K562 (cell line): ENCODE measurements around the gene OR51E2. TPM values are rescaled to one million over a fixed set of nuclear protein-coding genes. Genes with fewer than 3 reads are reported as not detected.

ENCODE experiments used
- ATAC-seq: fragments of 200-7000 bp; cut with Tn5 transposase; 3 replicates; pipeline ENCODE4 v1.9.1; 2020; ENCODE audit warnings: moderate library complexity
- BruUV-seq: library from RNA; stranded (reverse); fragments of 400-500 nt; replicated peaks from 2 replicates; lab custom pipeline; 2021; lab: Mats Ljungman, UMichigan
- CTCF ChIA-PET: fragments of 300-600 bp; formaldehyde crosslinking; extraction: SDS; loops from one replicate; lab custom pipeline; 2021; ENCODE audit warnings: low intra/inter-chr PET ratio; lab: Yijun Ruan, JAX
- POLR2A ChIA-PET: fragments of 300-600, 350-650 bp; sonication (Branson Sonifier 250); formaldehyde crosslinking; extraction: SDS; loops from one replicate; lab custom pipeline; 2021; ENCODE audit warnings: antibody characterized with exemption, inconsistent platforms; lab: Yijun Ruan, JAX
- DNase-seq, 4 experiments: peaks; one replicate each; pipeline versions ENCODE4 v3.0.0 to v3.0.0-alpha.2; 2011 to 2018; ENCODE audit warnings: low spot score in 3 of 4, mixed read lengths in 3 of 4; ENCODE audit errors: extremely low read depth in 1 of 4
- FAIRE-seq: peaks from 2 replicates; lab custom pipeline; 2011; peaks lifted over from hg19 to GRCh38; lab: Jason Lieb, UNC
- H2AFZ ChIP-seq: 2 replicates; pipeline ENCODE4 v1.6.0; 2011; ENCODE audit warnings: low read depth, low read length, control low read depth, inconsistent platforms
- H3K27ac ChIP-seq: fragments of 200-600 bp; 3 replicates; pipeline ENCODE4 v1.8.0; 2011; ENCODE audit warnings: low read depth, mild to moderate bottlenecking, control low read depth, inconsistent platforms, low read length, moderate library complexity, mixed read lengths; ENCODE audit errors: extremely low read depth
- H3K27me3 ChIP-seq, 2 experiments: fragments of 300-600 bp in 1 of 2; 2 replicates in 1 of 2; 3 replicates in 1 of 2; pipeline versions ENCODE4 v1.6.0 to v1.8.0; 2011; ENCODE audit warnings: inconsistent platforms in 2 of 2, low read length in 2 of 2, mild to moderate bottlenecking in 1 of 2, mixed read lengths in 1 of 2, moderate library complexity in 1 of 2; ENCODE audit not compliant: control insufficient read depth in 2 of 2, insufficient read depth in 2 of 2
- H3K36me3 ChIP-seq: fragments of 300-600 bp; 3 replicates; pipeline ENCODE4 v1.8.0; 2011; ENCODE audit warnings: mild to moderate bottlenecking, low read length, inconsistent platforms; ENCODE audit not compliant: control insufficient read depth, insufficient read depth
- H3K4me1 ChIP-seq, 2 experiments: fragments of 200-600 bp in 1 of 2; replicated peaks in 1 of 2; 2 replicates in 1 of 2; 3 replicates in 1 of 2; pipeline versions ENCODE4 v1.5.1 to v1.8.0; 2011; ENCODE audit warnings: inconsistent platforms in 2 of 2, low read length in 2 of 2, mild to moderate bottlenecking in 1 of 2, mixed read lengths in 1 of 2, moderate library complexity in 1 of 2; ENCODE audit not compliant: control insufficient read depth in 2 of 2, insufficient read depth in 2 of 2
- H3K4me2 ChIP-seq: 2 replicates; pipeline ENCODE4 v1.6.1; 2011; ENCODE audit warnings: low read length, control low read depth, inconsistent platforms, mixed read lengths; ENCODE audit not compliant: insufficient read depth
- H3K4me3 ChIP-seq: fragments of 200-600 bp; sonication (generic), shearing (Covaris generic); 2 replicates; pipeline ENCODE4 v1.5.1; 2016; ENCODE audit warnings: control low read depth, inconsistent platforms
- H3K79me2 ChIP-seq: fragments of 200-600 bp; 3 replicates; pipeline ENCODE4 v1.8.0; 2011; ENCODE audit warnings: low read length, inconsistent platforms; ENCODE audit not compliant: control insufficient read depth, insufficient read depth
- H3K9ac ChIP-seq, 2 experiments: 2 replicates each; pipeline versions ENCODE4 v1.6.0 to v1.6.1; 2011; ENCODE audit warnings: low read depth in 2 of 2, low read length in 2 of 2, control low read depth in 1 of 2, inconsistent platforms in 1 of 2, mild to moderate bottlenecking in 1 of 2, mixed read lengths in 1 of 2; ENCODE audit not compliant: insufficient read depth in 1 of 2
- H3K9me1 ChIP-seq: one replicate; pipeline ENCODE4 v1.6.0; 2011; ENCODE audit warnings: inconsistent platforms, mild to moderate bottlenecking, low read length, moderate library complexity; ENCODE audit not compliant: control insufficient read depth, insufficient read depth
- H3K9me3 ChIP-seq: replicated peaks from 2 replicates; pipeline ENCODE4 v1.5.1; 2011; ENCODE audit warnings: low read depth, low read length, inconsistent platforms; ENCODE audit not compliant: control insufficient read depth, insufficient read depth
- H4K20me1 ChIP-seq: replicated peaks from 2 replicates; pipeline ENCODE4 v1.6.1; 2011; ENCODE audit warnings: low read length, inconsistent platforms, mixed read lengths; ENCODE audit not compliant: control insufficient read depth, insufficient read depth
- DIDO1 ChIP-seq: fragments of 450-650 bp; IDR thresholded peaks from 2 replicates; pipeline ENCODE4 v1.6.1; 2016; ENCODE audit warnings: low read depth, missing biosample characterization, missing genetic modification characterization
- PCBP1 ChIP-seq: fragments of 200-400 bp; formaldehyde crosslinking; IDR thresholded peaks from 2 replicates; pipeline ENCODE4 v1.6.1; 2018; ENCODE audit warnings: mild to moderate bottlenecking, low read depth, low read length; ENCODE audit not compliant: poor library complexity, severe bottlenecking
- RAD21 ChIP-seq, 2 experiments: fragments of 250-450 bp in 1 of 2; fragments of 450-650 bp in 1 of 2; sonication (Bioruptor Pico) in 1 of 2; formaldehyde crosslinking in 1 of 2; IDR thresholded peaks in 1 of 2; conservative IDR thresholded peaks in 1 of 2; 2 replicates each; pipeline versions ENCODE4 v1.4.0 to v1.8.0; 2020 to 2022; ENCODE audit warnings: mild to moderate bottlenecking in 2 of 2, moderate library complexity in 1 of 2
- TAF1 ChIP-seq: IDR thresholded peaks from 2 replicates; pipeline ENCODE4 v1.6.1; 2011; ENCODE audit warnings: mild to moderate bottlenecking, low read length, moderate library complexity; ENCODE audit not compliant: insufficient read depth, control insufficient read depth, severe bottlenecking; ENCODE audit errors: extremely low read depth
- TAF9B ChIP-seq: fragments of 450-650 bp; IDR thresholded peaks from 2 replicates; pipeline ENCODE4 v1.6.1; 2018; ENCODE audit warnings: mild to moderate bottlenecking; ENCODE audit not compliant: partially characterized antibody
- ZNF175 ChIP-seq: fragments of 200-800 bp; sonication (Bioruptor generic); IDR thresholded peaks from 2 replicates; pipeline ENCODE4 v1.6.1; 2016; ENCODE audit warnings: low read depth, mild to moderate bottlenecking, missing genetic modification characterization, missing compliant biosample characterization
- WGBS: fragments of 100-300 bp; shearing (Covaris generic); methylation state at CpG from one replicate; pipeline ENCODE4 v1.1.6; 2016; ENCODE audit warnings: low coverage, mixed read lengths; ENCODE audit not compliant: insufficient coverage; ENCODE audit errors: missing lambda C conversion rate; 5-methylcytosine and 5-hydroxymethylcytosine counted together
- in situ Hi-C: fragments of 300-500 bp; cut with MboI; formaldehyde crosslinking; loops from 4 replicates; pipeline ENCODE4 v1.15.0; 2018; ENCODE audit warnings: inconsistent platforms, mixed read lengths
- intact Hi-C: fragments of 100-400 bp; cut with micrococcal nuclease; formaldehyde crosslinking; loops from 2 replicates; pipeline ENCODE4 v1.14.2; 2022
- polyA plus RNA-seq, 8 experiments: library from polyadenylated mRNA; depleted of rRNA in 4 of 8; stranded (reverse) in 5 of 8; unstranded in 3 of 8; fragments of >200 nt; fragmentation: Nextera tagmentation in 2 of 8; fragmentation: Illumina TruSeq in 1 of 8; extraction: Ambion mirVana in 2 of 8; extraction: Trizol in 1 of 8; gene quantifications; 2 replicates each; pipeline versions ENCODE4 v1.2.1 to v1.2.3, GENCODE V29; 2011 to 2014; ENCODE audit warnings: inconsistent platforms in 1 of 8, missing spikeins in 1 of 8
- total RNA-seq, 7 experiments: library from RNA; depleted of rRNA in 6 of 7; stranded (reverse); fragments of >200 nt in 6 of 7; fragmentation: Illumina TruSeq in 2 of 7; extraction: Trizol in 2 of 7; gene quantifications; 2 replicates each; pipeline versions ENCODE4 v1.2.1 to v1.2.3, GENCODE V29; 2011 to 2021; ENCODE audit warnings: low replicate concordance in 1 of 7
- TF ChIP-seq, protein P1 (sequence below), 2 experiments: fragments of 450-650 bp in 1 of 2; IDR thresholded peaks; 2 replicates each; pipeline ENCODE4 v1.6.1; 2011 to 2017; ENCODE audit warnings: low read depth in 2 of 2, antibody characterized with exemption in 1 of 2, borderline replicate concordance in 1 of 2, low read length in 1 of 2, mild to moderate bottlenecking in 1 of 2, mixed read lengths in 1 of 2; ENCODE audit not compliant: control insufficient read depth in 1 of 2
- TF ChIP-seq, protein P2 (sequence below): fragments of 250-450 bp; sonication (Bioruptor Pico); IDR thresholded peaks from 2 replicates; pipeline ENCODE4 v1.4.0; 2020; ENCODE audit warnings: mild to moderate bottlenecking, moderate library complexity
- TF ChIP-seq, protein P3 (sequence below): fragments of 250-450 bp; sonication (Bioruptor Pico); IDR thresholded peaks from 2 replicates; pipeline ENCODE4 v1.8.0; 2021; ENCODE audit warnings: moderate library complexity, mild to moderate bottlenecking, inconsistent platforms

OR51E2 gene
- total and polyA plus RNA-seq, 9 of the 15 experiments (the other 6 are each of a cell fraction or from before 2014, with no cell fraction given) = not detected

DNA sequence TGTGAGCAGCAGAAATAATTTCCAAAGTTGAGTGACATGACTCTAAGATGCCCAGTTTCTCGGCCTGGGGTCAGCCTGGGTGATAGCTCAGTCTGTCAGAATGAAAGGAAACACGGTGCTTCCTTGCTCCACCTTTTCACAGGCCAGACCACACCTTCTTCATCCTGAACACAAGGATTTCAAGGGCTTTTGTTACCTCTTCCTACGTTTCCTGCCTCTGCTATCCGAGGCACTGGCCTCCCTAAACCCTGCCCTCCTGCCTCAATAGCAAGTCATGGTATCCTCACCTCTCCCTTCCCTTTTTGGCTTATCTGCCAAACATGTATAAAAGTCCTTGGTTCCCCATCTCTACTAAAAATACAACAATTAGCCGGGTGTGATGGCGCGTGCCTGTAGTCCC, 55.6 kb downstream of the OR51E2 start:
- intact Hi-C loops = no loop called here
- Histone ChIP-seq H3K4me1 (peaks cover 0 to 4% of the 10 kb centered on the region in 2 experiments; a peak in 3 of 5 replicates), H3K36me3 (no peaks in the 10 kb centered on the region), H3K9ac (no peak overlapping the region), H4K20me1 (no peaks in the 10 kb centered on the region), H3K9me1 (no peaks in the 10 kb centered on the region), H3K79me2 (no peaks in the 10 kb centered on the region), H3K4me2 (no peak overlapping the region), H3K4me3 (no peak overlapping the region), H3K27me3 (peaks cover 0 to 38% of the 10 kb centered on the region in 2 experiments; a peak in 3 of 5 replicates), H3K9me3 (no peaks in the 10 kb centered on the region), H3K27ac (no peak overlapping the region), H2AFZ (no peak overlapping the region)
- ChIA-PET POLR2A (interaction anchor here (1.1 kb wide), 1 partner anchor 864 kb away, joined by 3 read pairs; no protein-coding TSS in a partner anchor), CTCF (no interaction called here)
- TF ChIP-seq, protein P1, sequence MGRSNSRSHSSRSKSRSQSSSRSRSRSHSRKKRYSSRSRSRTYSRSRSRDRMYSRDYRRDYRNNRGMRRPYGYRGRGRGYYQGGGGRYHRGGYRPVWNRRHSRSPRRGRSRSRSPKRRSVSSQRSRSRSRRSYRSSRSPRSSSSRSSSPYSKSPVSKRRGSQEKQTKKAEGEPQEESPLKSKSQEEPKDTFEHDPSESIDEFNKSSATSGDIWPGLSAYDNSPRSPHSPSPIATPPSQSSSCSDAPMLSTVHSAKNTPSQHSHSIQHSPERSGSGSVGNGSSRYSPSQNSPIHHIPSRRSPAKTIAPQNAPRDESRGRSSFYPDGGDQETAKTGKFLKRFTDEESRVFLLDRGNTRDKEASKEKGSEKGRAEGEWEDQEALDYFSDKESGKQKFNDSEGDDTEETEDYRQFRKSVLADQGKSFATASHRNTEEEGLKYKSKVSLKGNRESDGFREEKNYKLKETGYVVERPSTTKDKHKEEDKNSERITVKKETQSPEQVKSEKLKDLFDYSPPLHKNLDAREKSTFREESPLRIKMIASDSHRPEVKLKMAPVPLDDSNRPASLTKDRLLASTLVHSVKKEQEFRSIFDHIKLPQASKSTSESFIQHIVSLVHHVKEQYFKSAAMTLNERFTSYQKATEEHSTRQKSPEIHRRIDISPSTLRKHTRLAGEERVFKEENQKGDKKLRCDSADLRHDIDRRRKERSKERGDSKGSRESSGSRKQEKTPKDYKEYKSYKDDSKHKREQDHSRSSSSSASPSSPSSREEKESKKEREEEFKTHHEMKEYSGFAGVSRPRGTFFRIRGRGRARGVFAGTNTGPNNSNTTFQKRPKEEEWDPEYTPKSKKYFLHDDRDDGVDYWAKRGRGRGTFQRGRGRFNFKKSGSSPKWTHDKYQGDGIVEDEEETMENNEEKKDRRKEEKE (IDR thresholded peaks at IDR 0.05; ENCODE audit: borderline replicate concordance in 1 of 2, control insufficient read depth in 1 of 2, low read depth in 2 of 2, low read length in 1 of 2) = no peak
- TF ChIP-seq DIDO1 (tag) = no peak
- TF ChIP-seq ZNF175 (CRISPR knock-in tag) = no peak
- TF ChIP-seq, protein P2, sequence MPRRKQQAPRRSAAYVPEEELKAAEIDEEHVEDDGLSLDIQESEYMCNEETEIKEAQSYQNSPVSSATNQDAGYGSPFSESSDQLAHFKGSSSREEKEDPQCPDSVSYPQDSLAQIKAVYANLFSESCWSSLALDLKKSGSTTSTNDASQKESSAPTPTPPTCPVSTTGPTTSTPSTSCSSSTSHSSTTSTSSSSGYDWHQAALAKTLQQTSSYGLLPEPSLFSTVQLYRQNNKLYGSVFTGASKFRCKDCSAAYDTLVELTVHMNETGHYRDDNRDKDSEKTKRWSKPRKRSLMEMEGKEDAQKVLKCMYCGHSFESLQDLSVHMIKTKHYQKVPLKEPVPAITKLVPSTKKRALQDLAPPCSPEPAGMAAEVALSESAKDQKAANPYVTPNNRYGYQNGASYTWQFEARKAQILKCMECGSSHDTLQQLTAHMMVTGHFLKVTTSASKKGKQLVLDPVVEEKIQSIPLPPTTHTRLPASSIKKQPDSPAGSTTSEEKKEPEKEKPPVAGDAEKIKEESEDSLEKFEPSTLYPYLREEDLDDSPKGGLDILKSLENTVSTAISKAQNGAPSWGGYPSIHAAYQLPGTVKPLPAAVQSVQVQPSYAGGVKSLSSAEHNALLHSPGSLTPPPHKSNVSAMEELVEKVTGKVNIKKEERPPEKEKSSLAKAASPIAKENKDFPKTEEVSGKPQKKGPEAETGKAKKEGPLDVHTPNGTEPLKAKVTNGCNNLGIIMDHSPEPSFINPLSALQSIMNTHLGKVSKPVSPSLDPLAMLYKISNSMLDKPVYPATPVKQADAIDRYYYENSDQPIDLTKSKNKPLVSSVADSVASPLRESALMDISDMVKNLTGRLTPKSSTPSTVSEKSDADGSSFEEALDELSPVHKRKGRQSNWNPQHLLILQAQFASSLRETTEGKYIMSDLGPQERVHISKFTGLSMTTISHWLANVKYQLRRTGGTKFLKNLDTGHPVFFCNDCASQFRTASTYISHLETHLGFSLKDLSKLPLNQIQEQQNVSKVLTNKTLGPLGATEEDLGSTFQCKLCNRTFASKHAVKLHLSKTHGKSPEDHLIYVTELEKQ (CRISPR knock-in tag) = no peak
- TF ChIP-seq TAF9B = no peak
- no peak for TF ChIP-seq RAD21 (CRISPR knock-in tag; conservative IDR thresholded peaks at IDR 0.05 in 1 of 2, IDR thresholded peaks at IDR 0.05 in 1 of 2)
- TF ChIP-seq, protein P3, sequence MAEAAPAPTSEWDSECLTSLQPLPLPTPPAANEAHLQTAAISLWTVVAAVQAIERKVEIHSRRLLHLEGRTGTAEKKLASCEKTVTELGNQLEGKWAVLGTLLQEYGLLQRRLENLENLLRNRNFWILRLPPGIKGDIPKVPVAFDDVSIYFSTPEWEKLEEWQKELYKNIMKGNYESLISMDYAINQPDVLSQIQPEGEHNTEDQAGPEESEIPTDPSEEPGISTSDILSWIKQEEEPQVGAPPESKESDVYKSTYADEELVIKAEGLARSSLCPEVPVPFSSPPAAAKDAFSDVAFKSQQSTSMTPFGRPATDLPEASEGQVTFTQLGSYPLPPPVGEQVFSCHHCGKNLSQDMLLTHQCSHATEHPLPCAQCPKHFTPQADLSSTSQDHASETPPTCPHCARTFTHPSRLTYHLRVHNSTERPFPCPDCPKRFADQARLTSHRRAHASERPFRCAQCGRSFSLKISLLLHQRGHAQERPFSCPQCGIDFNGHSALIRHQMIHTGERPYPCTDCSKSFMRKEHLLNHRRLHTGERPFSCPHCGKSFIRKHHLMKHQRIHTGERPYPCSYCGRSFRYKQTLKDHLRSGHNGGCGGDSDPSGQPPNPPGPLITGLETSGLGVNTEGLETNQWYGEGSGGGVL (CRISPR knock-in tag) = no peak
- no peak for TF ChIP-seq PCBP1
- TF ChIP-seq TAF1 = no peak
- WGBS = 4% methylated on average over 7 of the region's 7 CpGs
- DNase-seq (no peak), FAIRE-seq (no peak), ATAC-seq (no peak)
- no TSS peak for BruUV-seq
- in situ Hi-C loops = loop anchor here (25.0 kb wide), 1 partner anchor 1695 kb away; no protein-coding TSS in a partner anchor
